MV-4-11 (cell line): Measurements from ENCODE around the gene NACA2.
"Not testable (repeated sequence)": the region's sequence is repeated elsewhere in the genome, so short reads cannot be mapped to it uniquely, and the experiment has no call there.

ENCODE experiments used
- DNase-seq: peaks from one replicate; lab custom pipeline; 2025; lab: John Stamatoyannopoulos, UW

The NACA2 gene

DNA sequence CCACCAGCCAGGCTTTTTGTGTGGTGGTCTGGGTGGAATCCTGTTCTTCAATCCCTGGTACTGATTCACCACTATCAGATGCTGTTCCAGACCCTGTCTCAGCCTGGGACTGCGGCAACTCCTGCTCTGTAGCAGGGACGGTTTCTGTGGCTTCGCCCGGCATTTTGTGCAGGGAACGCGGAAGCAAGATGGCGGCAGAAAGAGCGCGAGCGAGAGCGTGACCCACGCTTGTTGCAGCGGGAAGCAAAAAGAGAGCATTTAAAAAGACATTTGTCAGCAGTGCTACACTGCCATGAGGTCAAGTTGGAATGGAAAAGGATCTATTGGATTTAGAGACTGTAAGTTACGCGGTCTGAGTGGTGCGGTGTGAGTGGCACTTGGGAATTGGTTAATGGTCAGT is at the start of gene NACA2:
Gene NACA2, minus strand, starts transcription at position 202 of the 400 bp plus-strand sequence. Its CDS starts 39 bp downstream, at position 163.
- DNase-seq: no peak

GRCh38 chr17:61639818-61640217 is 48.8 kb upstream of the NACA2 start:
- DNase-seq: no peak

GRCh38 chr17:61638087-61638486 is 47.1 kb upstream of the NACA2 start:
- no peak for DNase-seq

- peak; percentile 49 for DNase-seq
Measured at GRCh38 chr17:61635913-61636432, 45.0 kb upstream of the NACA2 start.

DNA sequence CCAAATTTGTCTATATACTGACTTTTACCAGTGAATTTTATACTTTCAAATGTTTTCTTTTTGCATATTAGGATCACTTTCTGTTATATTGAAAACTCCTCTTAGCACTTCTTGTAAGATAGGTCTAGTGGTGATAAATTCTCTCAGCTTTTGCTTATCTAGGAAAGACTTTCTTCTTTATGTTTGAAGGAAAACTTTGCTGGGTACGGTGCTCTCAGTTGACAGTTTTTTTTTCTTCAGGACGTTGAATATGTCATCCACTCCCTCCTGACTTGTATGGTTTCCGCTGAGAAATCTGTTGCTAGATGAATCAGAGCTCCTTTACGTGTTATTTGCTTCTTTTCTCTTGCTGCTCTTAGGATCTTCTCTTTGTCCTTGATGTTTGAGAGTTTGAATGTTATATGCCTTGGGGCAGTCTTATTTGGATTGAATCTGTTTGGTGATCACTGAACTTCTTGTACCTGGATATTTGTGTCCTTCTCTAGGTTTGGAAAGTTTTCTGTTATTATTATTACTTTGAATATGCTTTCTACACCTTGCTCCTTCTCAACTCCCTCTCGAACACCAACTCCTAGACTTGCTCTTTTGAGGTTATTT is 44.0 kb upstream of the NACA2 start:
- no peak for DNase-seq

GRCh38 chr17:61634011-61634539 is 43.1 kb upstream of the NACA2 start:
- DNase-seq: no peak

GRCh38 chr17:61632826-61633225 is 41.8 kb upstream of the NACA2 start:
- DNase-seq: no peak

- DNase-seq: no peak
Measured at GRCh38 chr17:61631800-61632199, 40.8 kb upstream of the NACA2 start.

- DNase-seq: not testable (repeated sequence)
Measured at GRCh38 chr17:61628158-61628557, 37.1 kb upstream of the NACA2 start.

DNA sequence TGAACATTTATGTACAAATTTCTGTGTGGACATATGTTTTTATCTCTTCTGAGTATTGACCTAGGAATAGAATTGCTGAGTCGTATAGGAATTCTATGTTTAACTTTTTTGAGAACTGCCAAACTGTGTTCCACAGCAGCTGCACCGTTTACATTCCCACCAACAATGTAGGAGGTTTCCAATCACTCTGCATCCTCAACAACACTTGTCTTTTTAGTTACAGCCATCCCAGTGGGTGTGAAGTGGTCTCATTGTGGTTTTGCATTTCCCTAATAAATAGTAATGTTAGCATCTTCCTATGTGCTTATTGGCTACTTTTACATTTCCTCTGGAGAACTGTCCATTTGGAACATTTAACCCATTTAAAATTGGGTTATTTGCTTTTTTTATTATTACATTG is 36.6 kb upstream of the NACA2 start:
- no peak for DNase-seq

DNA sequence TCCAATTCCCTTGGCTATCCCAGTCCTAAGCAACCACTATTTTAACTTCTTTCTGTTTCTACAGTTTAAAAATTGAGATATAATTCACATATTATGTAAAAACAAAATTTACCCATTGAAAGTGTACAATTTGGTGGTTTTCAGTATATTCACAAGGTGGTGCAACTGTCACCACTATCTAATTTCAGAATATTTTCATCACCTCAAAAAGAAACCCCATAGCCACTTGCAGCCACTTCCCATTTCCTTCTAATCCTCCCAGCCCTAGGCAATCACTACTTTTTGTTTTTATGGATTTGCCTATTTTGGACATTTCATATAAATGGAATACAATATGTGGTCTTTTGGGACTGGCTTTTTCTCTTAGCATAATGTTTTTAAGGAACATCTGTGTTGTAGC is 36.1 kb upstream of the NACA2 start:
- peak; percentile 25 for DNase-seq

DNA sequence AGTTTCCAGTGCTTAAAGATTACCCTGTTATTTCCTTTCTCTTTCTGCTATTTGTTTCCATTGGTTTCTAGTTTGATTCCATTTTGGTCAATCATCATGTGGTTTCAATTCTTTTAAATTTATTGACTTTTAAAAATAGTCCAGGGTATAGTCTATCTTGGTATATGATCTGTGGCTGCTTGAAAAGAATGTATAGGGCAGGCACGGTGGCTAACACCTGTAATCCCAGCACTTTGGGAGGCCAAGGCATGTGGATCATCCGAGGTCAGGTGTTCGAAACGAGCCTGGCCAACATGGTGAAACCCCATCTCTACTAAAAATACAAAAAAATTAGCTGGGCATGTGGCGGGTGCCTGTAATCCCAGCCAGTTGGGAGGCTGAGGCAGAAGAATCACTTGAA is 34.5 kb upstream of the NACA2 start:
- no peak for DNase-seq

DNA sequence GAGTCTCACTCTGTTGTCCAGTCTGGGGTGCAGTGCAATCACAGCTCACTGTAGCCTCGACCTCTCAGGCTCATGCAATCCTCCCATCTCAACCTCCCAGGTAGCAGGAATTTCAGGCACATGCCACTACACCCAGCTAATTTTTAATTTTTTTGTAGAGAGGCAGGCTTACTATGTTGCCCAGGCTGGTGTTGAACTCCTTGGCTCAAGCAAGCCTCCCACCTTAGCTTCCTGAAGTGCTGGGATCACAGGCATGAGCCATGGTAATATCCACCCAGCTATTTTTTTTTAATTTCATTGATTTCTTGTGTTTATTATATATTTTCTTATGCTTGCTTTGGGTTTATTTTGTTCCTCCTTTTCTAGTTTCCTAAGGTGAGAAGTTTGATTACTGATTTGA is 33.9 kb upstream of the NACA2 start:
- DNase-seq: no peak

DNA sequence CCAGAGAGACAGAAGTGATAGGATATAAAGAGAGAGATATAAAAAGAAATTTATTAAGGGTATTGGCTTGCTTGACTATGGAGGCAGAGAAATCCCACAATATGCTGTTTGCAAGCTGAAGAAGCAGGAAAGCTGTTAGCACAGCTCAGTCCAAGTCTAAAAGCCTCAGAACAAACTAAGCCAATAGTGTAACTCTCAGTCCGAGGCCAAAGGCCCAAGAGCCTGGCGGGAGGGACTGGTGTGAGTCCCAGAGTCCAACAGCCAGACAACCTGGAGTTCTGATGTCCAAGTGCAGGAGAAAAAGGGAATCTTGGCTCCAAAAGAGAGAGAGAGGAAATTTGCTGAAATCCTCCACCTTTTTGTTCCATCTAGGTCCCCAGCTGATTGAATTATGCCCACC is 30.3 kb upstream of the NACA2 start:
- DNase-seq: no peak

GRCh38 chr17:61619953-61620352 is 28.9 kb upstream of the NACA2 start:
- DNase-seq: no peak

- no peak for DNase-seq
Measured at GRCh38 chr17:61619493-61619892, 28.5 kb upstream of the NACA2 start.

- no peak for DNase-seq
Measured at GRCh38 chr17:61618950-61619349, 27.9 kb upstream of the NACA2 start.

DNA sequence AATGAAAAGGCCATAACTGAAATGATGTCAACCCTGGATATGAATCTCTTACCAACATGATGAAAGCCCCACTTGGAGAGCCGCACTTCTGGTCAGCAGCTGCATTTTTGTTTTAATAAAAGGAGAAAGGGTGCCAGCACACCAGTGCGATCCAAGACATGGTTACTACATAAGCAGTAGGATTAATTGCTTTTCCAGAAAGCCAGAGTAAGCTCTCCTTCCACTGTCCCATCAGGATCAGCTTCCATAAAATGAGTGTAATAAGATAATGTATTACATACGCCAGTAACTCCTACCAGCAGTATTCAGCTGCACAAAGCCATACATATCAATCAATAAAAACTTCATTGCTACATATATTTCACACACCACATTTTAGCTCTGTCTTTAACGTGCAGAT is 26.3 kb upstream of the NACA2 start:
- DNase-seq: no peak

- DNase-seq: no peak
Measured at GRCh38 chr17:61616783-61617182, 25.8 kb upstream of the NACA2 start.

GRCh38 chr17:61614219-61614618 is 23.2 kb upstream of the NACA2 start:
- no peak for DNase-seq

GRCh38 chr17:61611323-61611722 is 20.3 kb upstream of the NACA2 start:
- no peak for DNase-seq

DNA sequence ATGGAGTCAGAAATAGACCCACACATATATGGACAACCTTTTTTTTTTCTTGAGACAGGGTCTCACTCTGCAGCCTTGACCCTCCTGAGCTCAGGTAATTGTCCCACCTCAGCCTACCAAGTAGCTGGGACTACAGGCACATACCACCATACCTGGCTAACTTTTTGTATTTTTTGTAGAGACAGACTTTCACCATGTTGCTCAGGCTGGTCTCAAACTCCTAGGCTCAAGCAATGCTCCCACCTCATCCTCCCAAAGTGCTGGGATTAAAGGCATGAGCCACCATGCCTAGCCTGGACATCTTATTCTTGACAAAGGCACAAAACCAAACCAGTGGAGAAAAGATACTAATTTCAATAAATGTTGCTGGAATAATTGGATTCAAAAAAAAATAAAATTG is 14.7 kb upstream of the NACA2 start:
- DNase-seq: no peak

DNA sequence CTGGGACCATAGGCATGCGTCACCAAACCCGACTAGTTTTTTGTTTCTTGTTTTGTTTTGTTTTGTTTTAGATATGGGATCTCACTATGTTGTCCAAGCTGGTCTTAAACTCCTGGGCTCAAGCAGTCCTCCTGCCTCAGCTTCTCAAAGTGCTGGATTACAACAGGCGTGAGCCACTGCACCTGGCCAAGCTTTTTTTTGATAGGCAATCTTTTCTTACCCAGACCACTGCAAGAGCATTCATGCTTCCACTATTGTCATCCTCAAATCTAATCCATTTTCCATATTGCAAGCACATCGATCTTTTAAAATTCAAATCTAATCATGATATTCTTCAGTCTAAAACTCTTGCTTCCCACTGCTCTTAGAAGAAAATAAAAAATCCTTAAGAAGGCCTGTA is 10.3 kb upstream of the NACA2 start:
- no peak for DNase-seq

DNA sequence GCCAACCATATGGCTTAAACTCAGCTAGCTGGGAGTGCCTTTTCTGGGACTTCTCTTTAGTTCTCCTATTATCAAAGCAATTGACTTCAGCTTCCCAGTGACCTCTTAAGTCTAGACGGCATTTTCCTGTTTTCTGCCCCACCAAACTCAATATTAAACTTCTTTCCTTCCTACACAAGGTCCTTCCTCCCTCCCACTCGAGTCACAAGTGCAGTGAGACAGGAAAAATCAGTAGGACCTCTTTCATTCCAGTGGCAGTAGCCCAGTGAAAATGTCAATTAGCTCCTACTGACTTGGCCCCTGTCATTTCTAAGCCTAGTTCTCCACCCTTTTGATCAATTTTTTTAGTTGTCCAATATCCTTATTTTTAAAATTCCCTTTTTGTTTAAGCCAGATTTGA is 9.6 kb upstream of the NACA2 start:
- no peak for DNase-seq
